ENCODE results near the gene ASB10. TPM values are rescaled to one million over a fixed set of nuclear protein-coding genes. Genes with fewer than 3 reads are reported as not detected.

Gene ASB10
- total and polyA plus RNA-seq, 7 donors = 3.8 to 29.6 (median 22.5) TPM

GRCh38 chr7:151188252-151188542 lies 1.1 kb upstream of the ASB10 start:
- TF ChIP-seq, protein P1, sequence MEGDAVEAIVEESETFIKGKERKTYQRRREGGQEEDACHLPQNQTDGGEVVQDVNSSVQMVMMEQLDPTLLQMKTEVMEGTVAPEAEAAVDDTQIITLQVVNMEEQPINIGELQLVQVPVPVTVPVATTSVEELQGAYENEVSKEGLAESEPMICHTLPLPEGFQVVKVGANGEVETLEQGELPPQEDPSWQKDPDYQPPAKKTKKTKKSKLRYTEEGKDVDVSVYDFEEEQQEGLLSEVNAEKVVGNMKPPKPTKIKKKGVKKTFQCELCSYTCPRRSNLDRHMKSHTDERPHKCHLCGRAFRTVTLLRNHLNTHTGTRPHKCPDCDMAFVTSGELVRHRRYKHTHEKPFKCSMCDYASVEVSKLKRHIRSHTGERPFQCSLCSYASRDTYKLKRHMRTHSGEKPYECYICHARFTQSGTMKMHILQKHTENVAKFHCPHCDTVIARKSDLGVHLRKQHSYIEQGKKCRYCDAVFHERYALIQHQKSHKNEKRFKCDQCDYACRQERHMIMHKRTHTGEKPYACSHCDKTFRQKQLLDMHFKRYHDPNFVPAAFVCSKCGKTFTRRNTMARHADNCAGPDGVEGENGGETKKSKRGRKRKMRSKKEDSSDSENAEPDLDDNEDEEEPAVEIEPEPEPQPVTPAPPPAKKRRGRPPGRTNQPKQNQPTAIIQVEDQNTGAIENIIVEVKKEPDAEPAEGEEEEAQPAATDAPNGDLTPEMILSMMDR (IDR thresholded peaks at IDR 0.05) = no peak
- Histone ChIP-seq H3K4me3 (peak overlapping the region; percentile 67), H3K4me1 (peaks cover 31% of the 10 kb centered on the region), H3K9me3 (no peaks in the 10 kb centered on the region), H3K36me3 (ENCODE audit: insufficient read depth in 1 of 2, low read depth in 1 of 2) (peaks cover 0 to 13% of the 10 kb centered on the region in 2 donors), H3K27ac (peak overlapping the region; percentile 97), H3K27me3 (ENCODE audit: insufficient read depth in 3 of 3, low read length in 2 of 3) (no peaks in the 10 kb centered on the region)
- WGBS, 3 donors = 28 to 51% (median 28%) methylated on average over 5 of the region's 5 CpGs
- no peak for ATAC-seq
- no peak for DNase-seq
- intact Hi-C loops (cut with DNase I) = no loop called here

DNA sequence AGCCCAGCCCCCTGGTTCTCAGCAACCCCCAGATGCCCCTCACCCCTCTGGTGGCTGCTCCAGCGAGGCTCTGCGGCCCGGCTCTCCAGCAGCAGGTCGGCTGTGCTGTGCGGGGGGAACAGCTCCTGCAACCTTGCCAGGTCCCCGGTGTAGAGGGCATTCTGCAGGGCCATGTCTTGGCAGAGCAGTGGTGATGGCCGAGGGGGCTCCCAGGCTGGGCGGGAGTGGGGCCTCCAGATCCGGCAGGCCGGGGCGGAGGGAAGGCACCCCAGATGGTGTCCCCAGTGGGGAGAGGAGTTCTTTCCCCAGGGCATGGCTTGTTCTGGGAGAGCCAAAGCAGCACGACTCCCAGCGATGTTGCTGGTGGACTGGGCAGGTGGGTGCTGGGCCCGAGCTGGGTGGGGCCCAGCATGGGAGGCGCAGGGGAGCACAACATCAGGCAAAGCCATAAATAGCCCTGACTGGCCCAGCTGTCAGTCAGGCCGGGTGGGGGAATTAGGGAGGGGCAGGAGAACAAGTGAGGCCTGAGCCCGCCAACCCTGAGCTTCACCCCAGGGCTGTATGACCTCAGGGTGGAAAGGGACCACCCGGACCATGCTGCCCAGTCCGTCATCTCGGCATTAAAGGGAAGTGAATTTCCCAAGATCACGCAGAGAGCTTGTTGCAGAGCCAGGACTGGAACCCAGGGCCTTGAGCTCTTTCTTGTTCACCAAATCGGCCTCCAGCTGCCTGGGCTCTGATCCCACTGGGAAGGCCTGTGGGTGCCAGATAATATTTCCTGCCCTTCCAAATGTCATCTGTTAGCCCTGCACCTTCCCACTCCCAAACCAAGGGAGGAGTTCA lies 580 bp upstream of the ASB10 start:
- TF ChIP-seq, protein P1 (IDR thresholded peaks at IDR 0.05) = no peak
- H3K27me3 ChIP-seq (ENCODE audit: insufficient read depth in 3 of 3, low read length in 2 of 3) = no peaks in the 10 kb centered on the region
- peak overlapping the region; percentile 97 for H3K27ac ChIP-seq
- peak overlapping the region; percentile 67 for H3K4me3 ChIP-seq
- H3K36me3 ChIP-seq (ENCODE audit: insufficient read depth in 1 of 2, low read depth in 1 of 2) = peaks cover 0 to 13% of the 10 kb centered on the region in 2 donors
- intact Hi-C loops (cut with DNase I) = no loop called here
- H3K9me3 ChIP-seq = no peaks in the 10 kb centered on the region
- ATAC-seq = peak; percentile 85 to 86 (median 86)
- peak; percentile 61 to 86 for DNase-seq
- peaks cover 31% of the 10 kb centered on the region for H3K4me1 ChIP-seq
- 19 to 43% (median 27%) methylated on average over 22 of the region's 22 CpGs for WGBS, 3 donors

- peaks cover 33% of the 10 kb centered on the region for H3K4me1 ChIP-seq
- TF ChIP-seq, protein P1 (IDR thresholded peaks at IDR 0.05) = peak; percentile 6
- peak overlapping the region; percentile 97 for H3K27ac ChIP-seq
- H3K27me3 ChIP-seq (ENCODE audit: insufficient read depth in 3 of 3, low read length in 2 of 3) = no peaks in the 10 kb centered on the region
- DNase-seq (peak in 1 of 2 donors; percentile 66), ATAC-seq (peak; percentile 41 to 67 (median 60))
- intact Hi-C loops (cut with DNase I) = no loop called here
- peaks cover 0 to 15% of the 10 kb centered on the region in 2 donors for H3K36me3 ChIP-seq (ENCODE audit: insufficient read depth in 1 of 2, low read depth in 1 of 2)
- 27 to 49% (median 33%) methylated on average over 16 of the region's 16 CpGs for WGBS, 3 donors
- H3K9me3 ChIP-seq = no peaks in the 10 kb centered on the region
- H3K4me3 ChIP-seq = peak overlapping the region; percentile 67
Observed at GRCh38 chr7:151185762-151186639, 1.0 kb downstream of the ASB10 start.

GRCh38 chr7:151181011-151181431 lies 6.0 kb downstream of the ASB10 start:
- H3K4me3 ChIP-seq = no peak overlapping the region
- WGBS, 3 donors = 41 to 65% (median 45%) methylated on average over 20 to 22 of the region's 22 CpGs
- no peaks in the 10 kb centered on the region for H3K27me3 ChIP-seq (ENCODE audit: insufficient read depth in 3 of 3, low read length in 2 of 3)
- TF ChIP-seq, protein P1 (IDR thresholded peaks at IDR 0.05) = no peak
- no peak overlapping the region for H3K27ac ChIP-seq
- DNase-seq (peak in 1 of 2 donors; percentile 50), ATAC-seq (peak in 1 of 4 donors; percentile 18)
- H3K4me1 ChIP-seq = peaks cover 32% of the 10 kb centered on the region
- H3K9me3 ChIP-seq = no peaks in the 10 kb centered on the region
- H3K36me3 ChIP-seq (ENCODE audit: insufficient read depth in 1 of 2, low read depth in 1 of 2) = peaks cover 0 to 26% of the 10 kb centered on the region in 2 donors
- intact Hi-C loops (cut with DNase I) = no loop called here
